8988T (cell line): Measurements from ENCODE around the gene PROM2.
"Not testable (repeated sequence)": the region's sequence is repeated elsewhere in the genome, so short reads cannot be mapped to it uniquely, and the experiment has no call there.

Experiments
- DNase-seq: peaks from one replicate; pipeline ENCODE4 v3.0.0; 2011

The PROM2 gene

GRCh38 chr2:95274291-95275150, at the start of gene PROM2:
Gene PROM2 (plus strand): TSS chr2:95274449. CDS start chr2:95274586, 137 bp downstream.
- DNase-seq: no peak

- DNase-seq: no peak
Measured at GRCh38 chr2:95225658-95226057, 48.6 kb upstream of the PROM2 start.

DNA sequence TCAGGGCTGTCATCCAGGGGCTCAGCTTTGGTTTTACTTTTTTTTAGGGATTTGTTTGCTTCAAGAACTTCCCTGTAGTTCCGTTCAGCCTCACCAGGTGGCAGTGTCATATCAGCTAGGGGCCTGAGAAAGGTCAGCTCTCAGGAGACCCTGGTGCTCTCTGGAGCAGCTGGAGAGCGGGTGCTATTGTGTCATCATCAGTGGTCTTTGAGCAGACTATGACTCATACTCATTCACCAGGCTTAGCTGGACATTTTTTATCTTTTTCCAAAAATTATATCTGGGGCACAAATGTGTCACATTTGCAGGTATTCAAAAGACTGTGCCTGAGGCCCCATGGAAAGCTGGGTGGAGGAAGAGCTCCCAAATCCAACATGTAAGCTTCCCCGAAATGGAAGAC, 42.5 kb upstream of the PROM2 start:
- DNase-seq: peak; percentile 37

- no peak for DNase-seq
Measured at GRCh38 chr2:95232232-95232631, 42.0 kb upstream of the PROM2 start.

DNA sequence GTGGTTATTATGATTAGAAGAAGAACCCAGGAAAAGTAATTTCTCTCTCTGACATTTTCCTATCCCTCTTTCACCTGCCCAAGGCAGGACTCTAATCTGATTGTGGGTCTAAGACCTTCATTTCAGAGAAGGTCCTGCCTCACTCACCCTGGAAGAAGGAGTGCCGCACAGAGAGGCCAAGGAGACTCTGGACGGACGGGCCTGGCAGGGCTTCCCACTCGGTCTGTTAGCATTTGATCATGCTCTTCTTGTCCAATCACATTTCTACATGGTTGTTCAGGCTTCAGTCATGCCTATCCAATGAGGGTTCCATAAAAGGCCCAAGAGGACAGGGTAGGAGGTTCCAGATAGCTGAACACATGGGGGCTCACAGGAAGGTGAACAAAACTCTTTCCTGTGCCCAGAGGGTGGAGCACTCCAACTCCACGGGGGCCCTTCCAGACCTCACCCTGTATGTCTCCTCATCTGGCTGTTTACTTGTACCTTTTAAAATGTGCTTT, 39.9 kb upstream of the PROM2 start:
- DNase-seq: no peak

- no peak for DNase-seq
Measured at GRCh38 chr2:95234816-95235215, 39.4 kb upstream of the PROM2 start.

DNA sequence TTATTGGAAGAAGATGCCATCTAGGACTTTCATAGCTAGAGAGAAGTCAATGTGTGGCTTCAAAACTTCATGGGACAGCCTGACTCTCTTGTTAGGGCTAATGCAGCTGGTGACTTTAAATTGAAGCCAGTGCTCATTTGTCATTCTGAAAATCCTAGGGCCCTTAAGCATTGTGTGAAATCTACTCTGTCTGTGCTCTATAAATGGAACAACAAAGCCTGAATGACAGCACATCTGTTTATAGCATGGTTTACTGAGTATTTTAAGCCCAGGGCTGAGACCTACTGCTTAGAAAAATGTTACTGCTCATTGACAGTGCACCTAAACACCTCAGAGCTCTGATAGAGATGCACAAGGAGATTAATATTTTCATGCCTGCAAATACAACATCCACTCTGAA, 36.1 kb upstream of the PROM2 start:
- no peak for DNase-seq

DNA sequence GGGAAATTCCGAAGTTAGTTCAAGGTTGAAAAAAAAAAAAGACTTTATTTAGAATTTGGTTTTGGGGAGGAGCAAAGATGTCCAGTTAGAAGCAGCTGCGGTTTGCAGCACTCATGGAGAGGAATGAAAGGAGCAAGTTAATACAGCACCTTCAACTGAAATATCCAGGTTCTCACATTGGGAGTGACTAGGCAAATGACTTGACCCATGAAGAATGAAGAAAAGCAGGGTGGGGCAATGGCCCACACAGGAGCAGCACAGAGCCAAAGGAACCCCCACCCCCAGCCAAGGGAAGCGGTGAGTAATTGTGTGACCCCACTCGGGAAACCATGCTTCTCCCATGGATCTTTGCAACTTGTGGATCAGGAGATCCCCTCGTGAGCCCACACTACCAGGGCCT, 34.2 kb upstream of the PROM2 start:
- DNase-seq: no peak

DNA sequence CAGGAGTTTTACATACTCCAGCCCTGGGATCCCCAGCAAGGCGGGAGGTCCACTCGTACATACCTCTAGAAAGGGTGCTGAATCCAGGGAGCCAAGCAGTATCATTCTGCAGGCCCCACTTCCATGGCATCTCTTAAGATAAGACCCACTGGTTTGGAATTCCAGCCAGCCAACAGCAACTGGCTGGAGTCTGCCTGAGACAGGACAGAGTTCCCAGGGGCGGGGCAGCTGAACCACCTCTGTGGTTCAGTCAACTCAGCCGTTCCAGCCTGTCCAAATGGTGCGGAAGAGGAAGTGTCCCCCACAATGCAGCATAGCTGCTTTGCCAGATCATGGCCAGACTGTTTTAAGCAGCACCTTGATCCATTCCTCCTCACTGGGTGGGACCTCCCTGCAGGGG, 33.7 kb upstream of the PROM2 start:
- no peak for DNase-seq

DNA sequence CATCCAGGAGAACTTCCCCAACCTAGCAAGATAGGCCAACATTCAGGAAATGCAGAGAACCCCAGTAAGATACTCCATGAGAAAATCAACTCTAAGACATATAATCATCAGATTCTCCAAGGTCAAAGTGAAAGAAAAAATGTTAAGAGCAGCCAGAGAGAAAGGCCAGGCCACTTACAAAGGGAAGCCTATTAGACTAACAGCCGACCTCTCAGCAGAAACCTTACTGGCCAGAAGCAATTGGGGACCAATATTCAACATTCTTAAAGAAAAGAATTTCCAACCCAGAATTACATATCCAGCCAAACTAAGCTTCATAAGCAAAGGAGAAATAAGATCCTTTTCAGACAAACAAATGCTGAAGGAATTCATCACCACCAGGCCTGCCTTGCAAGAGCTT, 32.2 kb upstream of the PROM2 start:
- not testable (repeated sequence) for DNase-seq

- DNase-seq: no peak
Measured at GRCh38 chr2:95258271-95258670, 16.0 kb upstream of the PROM2 start.

DNA sequence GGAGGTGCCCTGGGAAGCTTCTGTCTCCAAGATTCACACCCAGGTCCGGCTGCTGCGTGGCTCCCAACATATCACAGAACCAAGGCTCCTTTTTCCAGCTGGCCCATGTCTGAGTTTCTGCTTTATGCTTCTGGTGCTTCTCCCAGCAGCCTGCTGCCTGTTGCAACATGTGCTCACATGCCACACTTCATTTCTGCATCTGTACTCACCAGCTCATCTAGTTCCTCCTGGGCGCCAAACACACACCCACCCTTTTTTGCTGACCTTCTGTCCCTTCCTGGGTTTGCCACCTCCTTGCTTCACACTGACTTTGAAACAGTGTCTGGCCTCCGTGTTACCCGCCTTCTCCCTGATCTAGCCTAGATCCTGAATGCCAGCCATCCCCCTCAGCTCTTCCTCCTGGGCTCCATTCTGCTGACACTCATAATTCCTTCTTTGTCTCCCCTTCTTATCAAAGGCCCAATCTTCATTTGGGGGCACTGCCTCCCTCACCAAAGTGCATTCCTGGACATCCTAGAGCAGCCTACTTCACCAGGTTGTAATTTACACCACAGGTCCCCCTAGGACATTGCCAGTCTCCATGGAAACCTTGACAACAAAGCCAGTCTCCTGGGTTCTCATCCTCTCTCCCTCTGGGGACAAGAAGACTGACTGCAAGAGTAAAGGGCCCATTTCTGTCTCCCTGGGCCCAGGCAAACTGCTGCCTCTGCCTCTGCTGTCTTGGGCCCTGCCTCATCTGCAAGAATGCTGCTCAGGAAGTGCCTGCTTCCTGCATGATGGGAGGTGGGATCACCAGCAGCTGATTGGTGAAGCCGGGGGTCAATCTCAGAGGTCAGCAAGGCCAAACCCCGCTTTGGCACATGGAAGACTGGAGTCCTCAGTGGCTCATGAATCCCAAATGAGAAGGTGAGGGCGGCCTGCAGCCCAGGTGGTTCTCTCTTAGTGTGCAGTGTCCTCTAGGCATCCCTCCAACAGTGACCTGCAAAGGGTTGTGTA, 13.9 kb upstream of the PROM2 start:
- no peak for DNase-seq

GRCh38 chr2:95261602-95262001, 12.6 kb upstream of the PROM2 start:
- DNase-seq: no peak

GRCh38 chr2:95262896-95263542, 11.2 kb upstream of the PROM2 start:
- peak; percentile 5 for DNase-seq

- peak; percentile 12 for DNase-seq
Measured at GRCh38 chr2:95264624-95265023, 9.6 kb upstream of the PROM2 start.

DNA sequence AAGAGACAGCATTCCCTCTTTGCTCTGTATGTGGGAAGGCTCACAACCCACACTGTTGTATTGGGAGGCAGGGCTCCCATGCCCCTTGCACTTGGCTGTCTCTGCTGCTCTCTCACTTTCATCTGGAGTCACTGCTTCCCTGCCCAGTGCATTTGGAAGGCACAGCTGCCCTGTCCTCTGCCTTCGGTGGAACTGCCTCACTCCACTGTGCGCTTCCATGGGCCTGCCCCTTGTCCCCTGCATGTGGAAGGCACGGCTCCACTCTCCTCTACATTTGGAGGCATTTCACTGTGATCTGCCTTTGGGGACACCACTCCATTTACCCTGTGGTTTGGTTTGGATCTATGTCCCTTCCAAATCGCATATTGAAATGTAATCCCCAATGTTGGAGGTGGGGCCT, 9.1 kb upstream of the PROM2 start:
- no peak for DNase-seq

- no peak for DNase-seq
Measured at GRCh38 chr2:95266781-95267430, 7.3 kb upstream of the PROM2 start.

- no peak for DNase-seq
Measured at GRCh38 chr2:95267458-95268210, 6.6 kb upstream of the PROM2 start.

GRCh38 chr2:95268211-95269035, 5.8 kb upstream of the PROM2 start:
- no peak for DNase-seq

GRCh38 chr2:95269036-95269680, 5.1 kb upstream of the PROM2 start:
- no peak for DNase-seq
